ENCODE results near the gene SLIT3. TPM values are rescaled to one million over a fixed set of nuclear protein-coding genes. Genes with fewer than 3 reads are reported as not detected.

Gene SLIT3
- total RNA-seq, 4 donors from 2014 or later: 0.97 to 6.1 (median 3.4) TPM

DNA sequence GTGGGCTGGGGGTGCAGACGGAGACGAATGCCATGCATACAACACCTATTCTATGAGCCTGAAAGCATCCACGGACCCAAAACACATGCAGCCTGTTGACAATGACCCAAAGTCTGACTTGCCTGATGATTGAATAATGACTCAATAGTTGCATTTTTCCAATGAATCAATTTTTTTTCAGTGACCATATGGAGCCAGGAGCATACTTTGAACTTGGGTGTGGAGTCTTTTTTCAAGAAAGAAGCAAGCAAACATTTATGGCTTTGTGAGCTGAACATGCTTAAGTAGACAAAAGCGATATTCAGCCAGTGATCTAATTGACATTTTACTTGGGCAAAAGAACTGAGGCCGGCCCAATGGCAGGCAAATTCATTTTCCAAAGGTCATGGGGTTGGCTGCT lies 437.9 kb downstream of the SLIT3 start:
- H3K9me3 ChIP-seq: no peaks in the 10 kb centered on the region
- H3K4me3 ChIP-seq: no peak overlapping the region
- H3K36me3 ChIP-seq: no peaks in the 10 kb centered on the region
- ATAC-seq (no peak), DNase-seq (no peak)
- in situ Hi-C loops (cut with MboI; ENCODE audit: low sequenced_read_pairs in 4 of 4) (no loop called here), intact Hi-C loops (cut with DNase I; ENCODE audit: low total_unique reads) (no loop called here)
- no peak overlapping the region for H3K27ac ChIP-seq
- no peaks in the 10 kb centered on the region for H3K4me1 ChIP-seq
- no peak for TF ChIP-seq POLR2A (IDR thresholded peaks at IDR 0.05)
- no peaks in the 10 kb centered on the region for H3K27me3 ChIP-seq

GRCh38 chr5:168860503-168860902 lies 440.4 kb downstream of the SLIT3 start:
- H3K27ac ChIP-seq: no peak overlapping the region
- in situ Hi-C loops (cut with MboI; ENCODE audit: low sequenced_read_pairs in 4 of 4): no loop called here
- no peak for TF ChIP-seq POLR2A (IDR thresholded peaks at IDR 0.05)
- TF ChIP-seq, protein P1, sequence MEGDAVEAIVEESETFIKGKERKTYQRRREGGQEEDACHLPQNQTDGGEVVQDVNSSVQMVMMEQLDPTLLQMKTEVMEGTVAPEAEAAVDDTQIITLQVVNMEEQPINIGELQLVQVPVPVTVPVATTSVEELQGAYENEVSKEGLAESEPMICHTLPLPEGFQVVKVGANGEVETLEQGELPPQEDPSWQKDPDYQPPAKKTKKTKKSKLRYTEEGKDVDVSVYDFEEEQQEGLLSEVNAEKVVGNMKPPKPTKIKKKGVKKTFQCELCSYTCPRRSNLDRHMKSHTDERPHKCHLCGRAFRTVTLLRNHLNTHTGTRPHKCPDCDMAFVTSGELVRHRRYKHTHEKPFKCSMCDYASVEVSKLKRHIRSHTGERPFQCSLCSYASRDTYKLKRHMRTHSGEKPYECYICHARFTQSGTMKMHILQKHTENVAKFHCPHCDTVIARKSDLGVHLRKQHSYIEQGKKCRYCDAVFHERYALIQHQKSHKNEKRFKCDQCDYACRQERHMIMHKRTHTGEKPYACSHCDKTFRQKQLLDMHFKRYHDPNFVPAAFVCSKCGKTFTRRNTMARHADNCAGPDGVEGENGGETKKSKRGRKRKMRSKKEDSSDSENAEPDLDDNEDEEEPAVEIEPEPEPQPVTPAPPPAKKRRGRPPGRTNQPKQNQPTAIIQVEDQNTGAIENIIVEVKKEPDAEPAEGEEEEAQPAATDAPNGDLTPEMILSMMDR (IDR thresholded peaks at IDR 0.05 in 4 of 5, conservative IDR thresholded peaks at IDR 0.05 in 1 of 5): no peak
- intact Hi-C loops (cut with DNase I; ENCODE audit: low total_unique reads): no loop called here
- no peak for ATAC-seq
- H3K9me3 ChIP-seq: no peaks in the 10 kb centered on the region
- H3K36me3 ChIP-seq: no peaks in the 10 kb centered on the region
- H3K4me3 ChIP-seq: no peak overlapping the region
- no peak for DNase-seq
- H3K4me1 ChIP-seq: no peaks in the 10 kb centered on the region
- no peaks in the 10 kb centered on the region for H3K27me3 ChIP-seq

DNA sequence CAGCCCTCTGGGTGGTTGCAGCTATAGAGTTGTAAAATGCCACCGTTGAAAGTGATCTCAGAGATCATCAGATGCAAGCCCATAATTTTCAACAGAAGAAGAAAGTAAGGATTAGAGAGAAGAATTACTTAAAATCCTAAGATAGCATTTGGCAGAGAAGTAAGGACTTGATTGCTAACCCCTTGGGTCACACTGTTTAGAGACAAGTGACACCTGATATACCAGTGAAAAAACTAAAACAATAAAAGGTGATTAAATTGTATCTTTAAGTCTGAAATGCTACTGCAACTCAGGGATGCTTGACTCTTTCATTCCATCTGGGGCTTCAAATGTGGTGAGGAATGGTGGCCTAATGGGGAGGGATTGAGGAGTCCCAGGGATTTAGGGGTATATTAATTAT lies 440.9 kb downstream of the SLIT3 start:
- H3K27ac ChIP-seq: no peak overlapping the region
- in situ Hi-C loops (cut with MboI; ENCODE audit: low sequenced_read_pairs in 4 of 4): no loop called here

GRCh38 chr5:168859471-168859870 lies 441.5 kb downstream of the SLIT3 start:
- ATAC-seq (no peak), DNase-seq (no peak)
- Histone ChIP-seq H3K36me3 (no peaks in the 10 kb centered on the region), H3K27me3 (no peaks in the 10 kb centered on the region), H3K4me3 (no peak overlapping the region), H3K27ac (no peak overlapping the region), H3K9me3 (no peaks in the 10 kb centered on the region), H3K4me1 (no peaks in the 10 kb centered on the region)
- no peak for TF ChIP-seq POLR2A (IDR thresholded peaks at IDR 0.05)
- TF ChIP-seq, protein P1 (IDR thresholded peaks at IDR 0.05 in 4 of 5, conservative IDR thresholded peaks at IDR 0.05 in 1 of 5): no peak
- intact Hi-C loops (cut with DNase I; ENCODE audit: low total_unique reads): no loop called here
- in situ Hi-C loops (cut with MboI; ENCODE audit: low sequenced_read_pairs in 4 of 4): no loop called here

More for the DNA sequence above, 440.9 kb downstream of the SLIT3 start:
- ATAC-seq: no peak
- Histone ChIP-seq H3K4me1 (no peaks in the 10 kb centered on the region), H3K4me3 (no peak overlapping the region), H3K9me3 (no peaks in the 10 kb centered on the region), H3K36me3 (no peaks in the 10 kb centered on the region), H3K27me3 (no peaks in the 10 kb centered on the region)
- TF ChIP-seq POLR2A (IDR thresholded peaks at IDR 0.05): no peak
- TF ChIP-seq, protein P1 (IDR thresholded peaks at IDR 0.05 in 4 of 5, conservative IDR thresholded peaks at IDR 0.05 in 1 of 5): no peak
- DNase-seq: no peak
- intact Hi-C loops (cut with DNase I; ENCODE audit: low total_unique reads): no loop called here

DNA sequence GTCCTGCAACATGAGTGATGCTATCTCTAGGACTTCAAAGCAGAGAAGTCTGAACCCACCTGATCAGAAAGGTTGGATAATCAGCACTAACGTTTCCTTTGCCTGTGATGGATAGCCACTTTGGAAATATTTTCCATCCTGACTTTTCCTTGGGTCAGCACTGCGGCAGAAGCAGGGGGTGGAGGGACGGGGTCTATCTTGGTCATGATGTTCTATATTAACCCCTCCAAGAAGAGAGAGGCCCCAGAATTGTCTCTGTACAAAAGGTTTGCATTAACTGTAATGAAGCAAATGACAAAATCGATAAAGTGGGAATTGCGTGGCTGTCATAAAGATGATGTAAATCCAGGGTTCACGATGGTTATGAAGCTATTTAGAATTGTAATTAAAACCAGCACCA lies 441.9 kb downstream of the SLIT3 start:
- Histone ChIP-seq H3K9me3 (no peaks in the 10 kb centered on the region), H3K4me1 (no peaks in the 10 kb centered on the region), H3K36me3 (no peaks in the 10 kb centered on the region), H3K4me3 (no peak overlapping the region), H3K27ac (no peak overlapping the region), H3K27me3 (no peaks in the 10 kb centered on the region)
- no peak for DNase-seq
- no peak for ATAC-seq
- in situ Hi-C loops (cut with MboI; ENCODE audit: low sequenced_read_pairs in 4 of 4) (no loop called here), intact Hi-C loops (cut with DNase I; ENCODE audit: low total_unique reads) (no loop called here)
- TF ChIP-seq, protein P1 (IDR thresholded peaks at IDR 0.05 in 4 of 5, conservative IDR thresholded peaks at IDR 0.05 in 1 of 5): no peak
- no peak for TF ChIP-seq POLR2A (IDR thresholded peaks at IDR 0.05)

All from gastrocnemius medialis (tissue), 4 donors.